Immature natural killer cell (primary cell): ENCODE measurements around the gene KIF20B. TPM values are rescaled to one million over a fixed set of nuclear protein-coding genes. Genes with fewer than 3 reads are reported as not detected.

Source experiments
- DNase-seq, 3 donors: peaks; one replicate each; pipeline ENCODE4 v3.0.0; 2022; ENCODE audit warnings: mixed read lengths in 1 of 3
- H3K27ac Mint-ChIP-seq, 6 donors: one replicate each; pipeline ENCODE4 v1.8.0; 2020; ENCODE audit warnings: mixed read lengths in 6 of 6, mild to moderate bottlenecking in 5 of 6, inconsistent platforms in 4 of 6, moderate library complexity in 3 of 6
- H3K27me3 Mint-ChIP-seq, 3 donors: one replicate each; pipeline ENCODE4 v1.8.0; 2020 to 2021; ENCODE audit warnings: low read depth in 3 of 3, mild to moderate bottlenecking in 3 of 3, mixed read lengths in 3 of 3, moderate library complexity in 3 of 3, inconsistent platforms in 1 of 3
- H3K36me3 Mint-ChIP-seq, 3 donors: one replicate each; pipeline ENCODE4 v1.8.0; 2020; ENCODE audit warnings: mixed read lengths in 3 of 3, inconsistent platforms in 2 of 3, mild to moderate bottlenecking in 2 of 3
- H3K4me1 Mint-ChIP-seq, 2 donors: one replicate each; pipeline ENCODE4 v1.8.0; 2020; ENCODE audit warnings: inconsistent platforms in 2 of 2, mild to moderate bottlenecking in 2 of 2, mixed read lengths in 2 of 2, moderate library complexity in 1 of 2
- H3K4me3 Mint-ChIP-seq, 5 donors: one replicate each; pipeline ENCODE4 v1.8.0; 2020; ENCODE audit warnings: mild to moderate bottlenecking in 5 of 5, mixed read lengths in 5 of 5, inconsistent platforms in 3 of 5, moderate library complexity in 3 of 5
- H3K9me3 Mint-ChIP-seq, 6 donors: one replicate each; pipeline ENCODE4 v1.8.0; 2020; ENCODE audit warnings: mild to moderate bottlenecking in 6 of 6, mixed read lengths in 6 of 6, inconsistent platforms in 4 of 6, moderate library complexity in 3 of 6
- polyA plus RNA-seq, 3 donors: library from polyadenylated mRNA; unstranded; fragments of 300-500 nt; fragmentation: Illumina TruSeq; gene quantifications; one replicate each; pipeline ENCODE4 v1.2.3, GENCODE V29; 2021

KIF20B gene
- 10 to 100 TPM in 1 of 3 donors, 1 to 10 TPM in 2; 6.1 to 17.0 (median 8.6) TPM for polyA plus RNA-seq

GRCh38 chr10:89701242-89702120 is at the start of gene KIF20B:
Gene KIF20B, plus strand, starts transcription at chr10:89701590. Its CDS starts 3,705 bp downstream, at chr10:89705295.
- Mint-ChIP-seq H3K9me3 (no peaks in the 10 kb centered on the region), H3K36me3 (peaks cover 0 to under 1% (median 0%) of the 10 kb centered on the region in 3 donors), H3K4me3 (peak within 1 kb of the TSS; percentile 96 to 100 (median 96)), H3K27ac (peak within 1 kb of the TSS; percentile 94 to 98 (median 96)), H3K27me3 (peaks cover 0 to 2% (median 0%) of the 10 kb centered on the region in 3 donors), H3K4me1 (peaks cover 21 to 34% of the 10 kb centered on the region in 2 donors)
- peak; percentile 94 to 96 (median 94) for DNase-seq

- H3K9me3 Mint-ChIP-seq = peaks cover 0 to under 1% (median 0%) of the 10 kb centered on the region in 6 donors
- no peak overlapping the region for H3K4me3 Mint-ChIP-seq
- H3K27me3 Mint-ChIP-seq = peaks cover 2 to 9% (median 5%) of the 10 kb centered on the region in 3 donors
- H3K4me1 Mint-ChIP-seq = no peaks in the 10 kb centered on the region
- DNase-seq = no peak
- H3K36me3 Mint-ChIP-seq = no peaks in the 10 kb centered on the region
- no peak overlapping the region for H3K27ac Mint-ChIP-seq
These were observed 49.3 kb upstream of the KIF20B start for GRCh38 chr10:89651916-89652573.

- Mint-ChIP-seq H3K36me3 (no peaks in the 10 kb centered on the region), H3K4me3 (no peak overlapping the region), H3K27ac (no peak overlapping the region), H3K9me3 (peaks cover 0 to 2% (median 0%) of the 10 kb centered on the region in 6 donors), H3K27me3 (peaks cover 2 to 5% (median 5%) of the 10 kb centered on the region in 3 donors), H3K4me1 (no peaks in the 10 kb centered on the region)
- DNase-seq = no peak
These were observed 48.5 kb upstream of the KIF20B start for GRCh38 chr10:89652806-89653370.

GRCh38 chr10:89653410-89653869 is 48.0 kb upstream of the KIF20B start:
- no peak for DNase-seq
- H3K9me3 Mint-ChIP-seq = peaks cover 0 to 2% (median 0%) of the 10 kb centered on the region in 6 donors
- peaks cover 1 to 5% (median 2%) of the 10 kb centered on the region in 3 donors for H3K27me3 Mint-ChIP-seq
- no peaks in the 10 kb centered on the region for H3K36me3 Mint-ChIP-seq
- no peak overlapping the region for H3K27ac Mint-ChIP-seq
- H3K4me1 Mint-ChIP-seq = no peaks in the 10 kb centered on the region
- no peak overlapping the region for H3K4me3 Mint-ChIP-seq

- Mint-ChIP-seq H3K27me3 (peaks cover 1 to 2% (median 2%) of the 10 kb centered on the region in 3 donors), H3K27ac (no peak overlapping the region), H3K4me1 (no peaks in the 10 kb centered on the region), H3K4me3 (no peak overlapping the region), H3K36me3 (no peaks in the 10 kb centered on the region), H3K9me3 (peaks cover 0 to 2% (median 0%) of the 10 kb centered on the region in 6 donors)
- no peak for DNase-seq
These were observed 45.7 kb upstream of the KIF20B start for GRCh38 chr10:89655722-89656121.

- Mint-ChIP-seq H3K4me1 (no peaks in the 10 kb centered on the region), H3K9me3 (peaks cover 0 to 2% (median 0%) of the 10 kb centered on the region in 6 donors), H3K27me3 (peaks cover 1 to 4% (median 2%) of the 10 kb centered on the region in 3 donors), H3K4me3 (no peak overlapping the region), H3K27ac (no peak overlapping the region), H3K36me3 (no peaks in the 10 kb centered on the region)
- no peak for DNase-seq
These were observed 44.1 kb upstream of the KIF20B start for GRCh38 chr10:89657302-89657701.

- no peak for DNase-seq
- H3K4me1 Mint-ChIP-seq = no peaks in the 10 kb centered on the region
- peaks cover 1 to 4% (median 2%) of the 10 kb centered on the region in 3 donors for H3K27me3 Mint-ChIP-seq
- no peak overlapping the region for H3K4me3 Mint-ChIP-seq
- peaks cover 0 to 2% (median 0%) of the 10 kb centered on the region in 6 donors for H3K9me3 Mint-ChIP-seq
- H3K27ac Mint-ChIP-seq = no peak overlapping the region
- no peaks in the 10 kb centered on the region for H3K36me3 Mint-ChIP-seq
These were observed 42.0 kb upstream of the KIF20B start for GRCh38 chr10:89659143-89660131.

GRCh38 chr10:89662596-89662995 is 38.8 kb upstream of the KIF20B start:
- Mint-ChIP-seq H3K4me3 (no peak overlapping the region), H3K27ac (no peak overlapping the region), H3K36me3 (no peaks in the 10 kb centered on the region), H3K27me3 (peaks cover 0 to 4% (median 3%) of the 10 kb centered on the region in 3 donors), H3K9me3 (no peaks in the 10 kb centered on the region), H3K4me1 (no peaks in the 10 kb centered on the region)
- DNase-seq = no peak

GRCh38 chr10:89663144-89663543 is 38.2 kb upstream of the KIF20B start:
- H3K36me3 Mint-ChIP-seq = no peaks in the 10 kb centered on the region
- H3K4me3 Mint-ChIP-seq = no peak overlapping the region
- H3K27me3 Mint-ChIP-seq = peaks cover 0 to 4% (median 3%) of the 10 kb centered on the region in 3 donors
- H3K4me1 Mint-ChIP-seq = no peaks in the 10 kb centered on the region
- no peak overlapping the region for H3K27ac Mint-ChIP-seq
- DNase-seq = no peak
- no peaks in the 10 kb centered on the region for H3K9me3 Mint-ChIP-seq

GRCh38 chr10:89664203-89664602 is 37.2 kb upstream of the KIF20B start:
- peaks cover 0 to 6% (median 3%) of the 10 kb centered on the region in 3 donors for H3K27me3 Mint-ChIP-seq
- no peak overlapping the region for H3K27ac Mint-ChIP-seq
- H3K36me3 Mint-ChIP-seq = no peaks in the 10 kb centered on the region
- DNase-seq = no peak
- no peak overlapping the region for H3K4me3 Mint-ChIP-seq
- no peaks in the 10 kb centered on the region for H3K4me1 Mint-ChIP-seq
- no peaks in the 10 kb centered on the region for H3K9me3 Mint-ChIP-seq

GRCh38 chr10:89665302-89665701 is 36.1 kb upstream of the KIF20B start:
- H3K36me3 Mint-ChIP-seq = no peaks in the 10 kb centered on the region
- DNase-seq = no peak
- H3K27ac Mint-ChIP-seq = no peak overlapping the region
- H3K4me3 Mint-ChIP-seq = no peak overlapping the region
- no peaks in the 10 kb centered on the region for H3K9me3 Mint-ChIP-seq
- peaks cover 0 to 4% (median 3%) of the 10 kb centered on the region in 3 donors for H3K27me3 Mint-ChIP-seq
- no peaks in the 10 kb centered on the region for H3K4me1 Mint-ChIP-seq

- no peaks in the 10 kb centered on the region for H3K36me3 Mint-ChIP-seq
- H3K4me1 Mint-ChIP-seq = no peaks in the 10 kb centered on the region
- DNase-seq = no peak
- H3K27ac Mint-ChIP-seq = no peak overlapping the region
- H3K9me3 Mint-ChIP-seq = no peaks in the 10 kb centered on the region
- peaks cover 0 to 4% (median 3%) of the 10 kb centered on the region in 3 donors for H3K27me3 Mint-ChIP-seq
- H3K4me3 Mint-ChIP-seq = no peak overlapping the region
These were observed 35.3 kb upstream of the KIF20B start for GRCh38 chr10:89666138-89666537.
